NCI-H345 treated with DMSO at 0.1 percent for 48 hours (cell line): ENCODE measurements around the gene KRT6B.
"Not testable (repeated sequence)": the region's sequence is repeated elsewhere in the genome, so short reads cannot be mapped to it uniquely, and the experiment has no call there.

Experiments used
- DNase-seq: peaks from one replicate; lab custom pipeline; 2025; ENCODE audit not compliant: unreplicated experiment; lab: John Stamatoyannopoulos, UW

The KRT6B gene

DNA sequence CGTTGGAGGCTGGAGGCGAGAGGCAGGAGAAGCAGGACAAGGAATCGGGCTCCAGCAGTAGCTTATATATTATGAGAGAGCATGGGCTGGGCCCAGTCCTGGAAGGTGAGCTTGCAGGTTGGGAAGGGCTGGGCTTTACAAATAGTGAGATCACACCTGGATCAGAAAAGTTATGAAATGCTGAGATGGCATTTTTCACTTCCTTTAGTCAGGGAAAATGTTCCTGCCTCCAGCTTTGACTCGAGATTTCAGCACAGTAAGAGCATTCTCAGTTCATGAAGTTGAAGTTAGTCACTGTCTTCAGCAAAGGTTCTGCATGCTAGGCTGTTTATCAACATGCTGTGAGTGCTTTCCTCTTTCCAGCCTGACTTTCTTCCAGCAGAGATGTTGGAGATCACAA lies 21.8 kb upstream of the KRT6B start, which contains the start of gene KRT6C:
TSS of gene KRT6C (minus strand) at position 38 of the 400 bp plus-strand sequence. CDS start 68 bp downstream, outside the sequence.
- DNase-seq = no peak

DNA sequence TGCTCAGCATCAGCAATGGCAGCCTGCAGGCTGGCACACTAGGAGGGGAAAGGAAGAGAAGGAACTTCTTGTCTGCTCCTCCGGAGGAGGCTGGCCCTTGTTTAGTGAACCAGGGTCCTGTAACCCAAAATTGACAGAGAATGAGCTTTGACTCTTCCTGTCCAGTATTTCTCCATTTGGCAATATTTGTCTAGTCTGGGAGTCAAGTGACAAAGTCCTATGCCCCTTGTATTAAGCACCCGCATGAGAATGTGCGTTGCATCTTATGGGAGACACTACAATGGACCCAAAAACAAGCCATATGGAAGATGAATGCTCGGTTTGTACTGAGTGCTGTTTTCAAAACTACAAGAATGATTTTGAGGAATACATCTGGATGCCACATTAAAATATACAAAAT lies 17.9 kb upstream of the KRT6B start:
- DNase-seq = no peak

DNA sequence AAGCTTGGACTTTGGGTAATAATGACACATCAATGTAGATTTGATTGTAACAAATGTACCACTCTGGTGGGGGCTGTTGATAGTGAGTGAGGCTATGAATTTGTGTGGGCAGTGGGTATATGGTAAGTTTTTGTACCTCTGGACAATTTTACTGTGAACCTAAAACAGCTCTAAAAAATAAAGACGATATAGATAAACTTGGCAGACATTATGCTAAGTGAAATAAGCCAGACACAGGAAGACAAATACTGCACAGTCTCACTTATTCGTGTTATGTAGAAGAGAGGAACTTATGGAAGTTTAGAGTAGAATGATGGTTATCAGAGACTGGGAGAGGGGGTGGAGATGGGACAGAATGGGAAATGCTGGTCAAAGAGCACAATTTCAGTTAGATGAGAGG lies 13.0 kb upstream of the KRT6B start:
- DNase-seq = no peak

DNA sequence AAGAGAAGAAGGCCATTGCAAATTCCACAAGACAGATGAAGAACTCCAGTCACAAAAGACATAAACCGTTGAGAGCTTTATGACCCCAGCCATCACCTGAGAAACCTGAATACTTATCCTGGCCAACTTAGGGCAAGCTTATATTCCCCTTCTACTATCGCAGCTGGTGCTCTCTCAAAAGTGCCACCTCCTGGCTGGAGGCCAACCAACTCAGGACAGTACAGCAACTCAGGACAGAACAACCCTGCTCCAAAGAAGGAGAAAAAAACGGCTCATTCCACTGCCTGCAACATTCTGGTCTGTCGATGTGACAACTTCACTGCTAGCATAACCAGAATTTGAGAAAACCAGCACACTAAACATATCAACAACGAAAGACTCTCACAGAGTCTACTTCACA lies 9.7 kb upstream of the KRT6B start:
- no peak for DNase-seq

DNA sequence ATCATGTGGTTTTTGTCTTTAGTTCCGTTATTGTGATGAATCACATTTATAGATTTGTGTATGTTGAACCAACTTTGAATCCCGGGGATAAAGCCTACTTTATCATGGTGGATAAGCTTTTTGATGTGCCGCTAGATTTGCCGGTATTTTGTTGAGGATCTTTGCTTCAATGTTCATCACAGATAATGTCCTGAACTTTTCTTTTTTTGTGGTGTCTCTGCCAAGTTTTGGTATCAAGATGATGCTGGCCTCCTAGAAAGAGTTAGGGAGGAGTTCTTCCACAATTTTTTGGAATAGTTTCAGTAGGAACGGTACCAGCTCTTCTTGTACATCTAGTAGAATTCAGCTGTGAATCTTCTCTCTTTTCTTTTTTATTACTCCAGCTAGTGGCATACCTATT lies 6.9 kb upstream of the KRT6B start:
- DNase-seq = no peak

DNA sequence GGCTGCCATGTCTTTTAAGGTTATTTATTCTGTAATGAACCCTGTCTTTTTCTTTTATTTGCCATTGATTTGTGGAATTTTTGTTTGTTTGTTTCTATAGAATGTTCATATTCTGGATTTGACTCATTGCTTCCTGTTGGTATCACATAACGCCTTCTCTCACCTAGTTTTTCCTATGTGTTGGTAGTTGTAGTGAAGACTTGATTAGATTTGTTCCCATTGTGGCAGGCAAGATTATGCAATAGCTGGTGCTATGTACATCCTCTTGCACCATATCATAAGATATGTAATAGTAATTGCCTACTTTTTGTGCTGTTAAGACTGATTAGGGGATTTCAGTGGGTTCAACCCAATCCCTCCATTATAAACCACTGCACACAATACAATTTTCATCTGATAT lies 3.9 kb upstream of the KRT6B start:
- no peak for DNase-seq

DNA sequence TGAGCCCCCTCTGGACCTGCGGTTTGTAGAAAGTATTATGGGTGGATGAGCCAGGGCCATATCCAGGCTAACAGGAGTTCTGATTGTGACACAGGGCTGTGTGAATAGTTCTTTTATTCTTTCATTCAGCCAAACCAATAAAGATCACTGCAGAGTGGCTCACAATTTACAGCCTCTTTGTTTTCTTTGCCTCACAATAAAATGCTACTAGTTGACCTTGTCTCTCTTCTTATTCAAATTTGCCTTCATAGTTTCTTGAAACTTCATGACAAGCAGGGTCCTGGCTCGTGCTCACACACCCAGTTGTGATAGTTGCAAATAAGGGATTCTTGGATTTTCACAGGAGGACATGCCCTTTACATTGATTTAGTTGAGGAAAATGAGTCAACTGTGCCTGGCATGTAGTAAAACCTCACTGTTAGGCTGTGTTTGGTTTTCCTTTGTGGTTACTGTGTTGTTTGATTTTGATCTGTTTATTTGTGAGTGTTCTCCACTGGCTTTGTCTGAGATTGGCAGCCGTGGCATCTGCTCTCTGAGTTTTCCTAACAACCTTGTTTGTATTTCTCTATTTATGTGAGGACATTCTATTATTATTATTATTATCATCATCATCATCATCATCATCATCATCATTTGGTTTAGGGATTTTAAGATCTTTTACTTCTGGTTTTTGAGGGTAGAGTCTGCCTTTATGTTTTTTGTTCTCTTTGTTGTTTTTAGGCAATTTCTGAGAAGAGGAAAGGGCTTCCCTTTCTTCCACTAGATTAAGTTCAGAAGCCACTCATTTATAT lies 2.7 kb upstream of the KRT6B start:
- peak; percentile 20 for DNase-seq

DNA sequence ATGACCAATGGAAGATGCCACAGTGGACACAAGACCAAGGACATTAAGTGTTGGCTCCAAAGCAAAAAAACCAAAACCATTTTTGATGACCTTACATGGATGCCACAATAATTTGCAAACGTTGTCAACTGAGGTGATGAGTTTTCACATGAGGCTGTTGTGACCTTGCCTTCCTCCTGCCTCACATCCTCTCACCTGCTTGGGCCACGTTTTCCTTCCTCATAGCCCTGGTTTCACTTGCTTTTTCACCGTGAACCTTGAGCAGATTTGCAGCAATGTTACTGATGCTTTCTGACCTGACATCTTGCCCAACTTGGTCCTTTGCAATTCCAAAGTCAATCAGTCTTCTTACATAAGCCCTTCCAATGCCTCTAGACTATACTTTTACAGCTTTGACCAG lies 3.7 kb downstream of the KRT6B start:
- no peak for DNase-seq

DNA sequence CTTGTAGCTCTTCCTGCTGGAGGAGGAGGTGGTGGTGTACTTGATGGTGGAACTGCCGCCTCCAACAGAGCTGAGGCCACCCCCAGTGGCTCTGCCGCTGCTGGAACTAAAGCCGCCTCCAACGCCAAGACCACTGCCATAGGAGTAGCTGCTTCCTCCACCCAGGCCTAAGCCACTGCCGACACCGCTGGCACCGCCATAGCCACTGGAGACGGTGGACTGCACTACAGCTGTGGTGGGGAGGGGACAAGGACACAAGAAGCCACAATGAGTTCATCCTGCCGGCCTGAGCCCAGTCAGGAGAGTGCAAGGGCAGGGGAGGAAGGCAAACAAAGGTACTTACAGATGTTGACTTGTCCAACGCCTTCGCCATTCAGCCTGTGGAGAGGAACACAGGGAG lies 4.8 kb downstream of the KRT6B start:
- DNase-seq = not testable (repeated sequence)

DNA sequence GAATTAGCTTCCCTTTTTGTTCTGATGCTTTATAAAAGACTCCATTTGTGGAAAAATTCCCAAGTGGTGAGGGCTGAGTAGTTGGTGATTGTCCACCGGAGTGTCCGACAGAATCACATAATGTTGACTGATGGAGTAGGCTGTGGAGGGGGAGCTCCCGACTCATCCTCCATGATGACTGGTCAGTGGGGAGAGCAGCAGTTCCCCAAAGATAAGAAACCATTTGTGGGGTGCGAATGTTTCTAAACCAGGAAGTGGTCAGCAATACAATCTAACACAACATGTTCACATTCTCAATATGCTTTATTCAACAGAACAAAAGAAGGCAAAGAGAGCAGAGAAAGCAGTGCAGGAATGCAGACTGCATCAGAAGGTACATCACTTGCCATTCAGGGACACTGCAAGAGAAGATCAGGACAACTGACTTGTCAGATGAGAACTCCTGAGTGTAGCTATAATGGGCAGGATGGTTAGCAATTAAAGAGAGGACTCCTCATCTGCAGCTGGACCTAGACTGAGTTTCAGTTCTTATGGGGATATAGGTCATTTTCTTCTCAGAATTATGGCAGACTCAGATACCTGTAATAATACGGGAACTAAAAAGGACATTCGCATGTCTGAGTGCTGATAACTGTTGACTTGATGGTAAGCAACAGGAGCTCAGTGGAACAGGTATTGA lies 5.4 kb downstream of the KRT6B start:
- DNase-seq = no peak

DNA sequence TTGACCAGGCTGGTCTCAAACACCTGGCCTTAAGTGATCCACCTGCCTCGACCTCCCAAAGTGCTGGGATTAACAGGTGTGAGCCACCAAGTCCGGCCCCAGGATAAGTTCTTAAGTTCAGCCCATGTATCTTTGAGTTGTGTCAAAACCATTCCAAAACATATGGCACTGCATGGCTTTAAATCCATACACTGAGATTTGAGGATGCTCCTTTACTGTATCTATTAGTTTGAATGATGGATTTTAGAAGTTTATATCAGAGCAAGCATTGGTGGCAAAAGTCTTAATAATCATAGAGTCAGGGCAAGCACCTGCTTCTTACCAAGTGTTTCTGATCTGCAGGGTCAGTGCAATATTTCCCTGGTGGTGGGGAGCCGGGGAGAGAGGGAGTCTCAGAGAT lies 6.1 kb downstream of the KRT6B start:
- no peak for DNase-seq

DNA sequence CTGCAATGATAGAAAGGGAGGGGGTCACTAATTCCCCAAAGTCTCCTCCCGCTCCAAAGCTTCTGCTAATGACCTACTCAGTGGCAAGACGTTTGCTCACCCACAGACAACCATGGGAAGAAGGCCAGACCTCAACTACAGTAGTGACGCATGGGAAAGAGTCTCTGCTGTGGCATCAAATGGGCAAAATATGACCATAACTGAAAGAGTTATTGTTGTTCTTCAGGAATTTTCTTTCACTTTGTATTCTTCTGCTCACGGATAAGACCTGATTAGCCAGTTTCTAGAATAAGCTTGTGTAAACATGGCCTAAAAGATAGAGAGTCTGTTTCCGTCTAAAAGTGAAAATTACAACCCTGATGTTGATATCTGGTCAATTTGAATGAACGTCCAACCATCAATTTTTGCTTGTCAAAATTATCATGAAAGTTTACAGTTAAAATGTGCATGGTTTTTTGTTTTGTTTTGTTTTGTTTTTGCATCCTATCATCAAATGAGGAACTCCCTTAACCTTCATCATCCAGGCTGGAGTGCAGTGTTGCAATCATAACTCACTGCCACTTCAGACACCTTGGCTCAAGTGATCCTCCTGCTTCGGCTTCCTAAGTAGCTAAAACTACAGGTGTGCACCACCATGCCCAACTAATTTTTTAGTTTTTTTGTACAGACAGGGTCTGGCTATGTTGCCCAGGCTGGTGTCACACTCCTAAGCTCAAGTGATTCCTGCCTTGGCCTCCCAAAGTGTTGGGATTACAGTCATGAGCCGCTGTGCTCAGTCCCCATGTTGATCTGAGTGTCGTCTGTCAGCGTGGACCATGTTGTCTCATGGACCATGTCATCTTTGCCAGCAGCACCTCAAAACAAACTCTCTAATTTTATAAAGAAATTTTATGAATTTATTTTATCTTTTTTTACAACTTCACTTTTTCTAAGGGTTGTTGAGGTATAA lies 7.0 kb downstream of the KRT6B start:
- no peak for DNase-seq

DNA sequence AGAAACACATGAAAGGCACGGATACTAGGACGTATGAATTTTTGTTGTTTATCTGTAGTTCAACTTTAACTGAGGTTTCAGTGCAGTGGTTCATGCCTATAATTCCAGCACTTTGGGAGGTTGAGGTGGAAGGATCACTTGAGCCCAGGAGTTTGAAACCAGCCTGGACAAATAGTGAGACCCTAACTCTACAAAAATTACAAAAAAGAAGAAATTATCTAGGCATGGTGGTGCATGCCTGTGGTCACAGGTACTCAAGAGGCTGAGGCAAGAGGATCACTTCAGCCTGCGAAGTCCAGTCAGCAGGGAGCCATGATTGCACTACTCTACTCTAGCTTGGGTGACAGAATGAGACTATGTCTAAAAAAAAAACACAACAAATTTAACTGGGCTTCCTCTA lies 8.0 kb downstream of the KRT6B start:
- no peak for DNase-seq

DNA sequence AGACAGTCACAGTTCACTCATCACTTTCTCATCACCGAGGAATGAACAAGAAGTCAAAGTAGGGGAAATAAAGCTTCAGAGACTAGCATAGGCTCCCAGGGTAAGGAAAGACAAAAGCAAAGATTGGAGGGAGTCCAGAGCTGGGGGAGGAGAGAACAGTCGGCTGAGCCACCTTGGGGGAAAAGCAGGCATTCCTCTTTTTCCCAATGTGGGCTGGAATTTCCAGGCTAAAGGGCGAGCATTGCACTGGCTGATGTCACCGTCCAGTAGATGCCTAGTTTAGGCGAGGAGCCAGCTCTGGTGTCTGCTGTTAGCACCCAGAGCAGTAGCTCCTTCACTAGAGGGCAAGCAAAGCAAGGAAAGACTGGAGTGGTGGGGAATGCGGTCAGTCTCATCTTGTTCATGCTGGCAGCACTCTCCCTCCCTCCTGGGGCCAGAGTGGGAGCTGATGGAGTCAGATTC lies 9.3 kb downstream of the KRT6B start:
- DNase-seq = no peak

DNA sequence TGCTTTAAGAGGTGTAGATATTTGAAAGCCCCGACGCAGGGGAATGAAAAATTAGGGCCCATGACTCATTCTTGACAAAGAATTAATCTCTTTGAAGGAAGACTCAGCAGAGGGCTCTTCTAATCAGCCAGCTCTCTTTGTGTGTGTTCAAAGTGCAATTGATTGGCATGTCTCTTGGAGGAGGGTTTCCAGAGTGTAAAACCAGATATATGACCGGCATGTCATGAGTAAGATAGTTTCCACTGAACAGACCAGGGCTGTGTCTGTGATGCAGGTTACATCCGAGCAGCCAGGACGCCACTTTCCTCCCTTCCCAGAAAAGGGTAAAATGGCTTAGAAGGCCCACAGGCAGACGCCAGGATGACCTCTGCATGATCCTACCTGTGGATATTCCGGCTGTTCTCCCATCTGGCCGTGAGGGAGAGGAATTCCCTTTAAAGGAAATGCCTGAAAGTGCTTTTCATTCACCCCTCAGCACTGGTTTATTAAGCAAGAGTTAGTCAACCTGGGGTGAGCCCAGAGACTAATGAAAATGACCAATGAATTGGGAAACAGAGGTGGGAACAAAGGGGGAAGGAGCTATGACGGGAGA lies 10.5 kb downstream of the KRT6B start:
- no peak for DNase-seq

DNA sequence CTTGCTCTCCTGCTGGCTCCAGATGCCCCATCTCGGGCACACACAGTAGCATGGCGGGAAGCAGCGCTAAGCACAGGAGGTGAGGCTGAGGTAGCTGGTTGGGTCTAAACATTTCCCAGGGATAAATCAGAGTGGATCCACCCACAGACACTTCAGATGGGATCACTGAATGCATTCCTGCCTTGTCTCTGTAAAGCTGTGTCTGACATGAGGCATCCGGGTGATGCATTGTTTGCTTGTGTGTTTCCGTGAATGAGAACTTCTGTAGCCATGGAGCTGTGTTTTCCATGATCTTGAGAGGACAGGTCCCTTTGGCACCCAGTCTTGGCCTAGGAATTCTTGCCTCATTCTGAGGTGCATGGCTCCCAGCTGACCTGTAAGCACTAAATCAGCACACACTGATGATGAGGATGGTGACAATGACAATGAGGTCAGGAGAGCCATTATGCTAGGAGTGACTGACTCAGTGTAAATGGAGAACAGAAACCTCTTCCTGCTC lies 11.1 kb downstream of the KRT6B start:
- DNase-seq = no peak

DNA sequence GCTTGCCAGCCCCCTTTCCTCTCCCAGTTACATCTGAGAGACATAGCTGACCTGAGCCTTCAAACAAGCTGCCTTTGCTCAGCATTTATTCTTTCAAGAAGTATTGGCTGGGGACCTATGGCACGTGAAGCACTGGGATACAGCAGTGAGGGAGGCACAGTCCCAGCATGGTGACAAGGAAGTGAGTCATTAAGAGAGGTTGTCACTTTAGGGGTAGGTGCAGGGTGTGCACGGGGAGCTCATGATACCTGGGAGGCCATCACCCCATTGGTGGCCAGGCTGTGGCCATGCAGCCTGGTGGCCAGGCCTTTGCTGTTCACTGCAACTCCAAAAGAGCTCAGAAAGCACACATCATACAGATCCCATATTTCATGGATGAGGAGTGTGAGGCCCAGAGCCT lies 12.1 kb downstream of the KRT6B start:
- DNase-seq = no peak

DNA sequence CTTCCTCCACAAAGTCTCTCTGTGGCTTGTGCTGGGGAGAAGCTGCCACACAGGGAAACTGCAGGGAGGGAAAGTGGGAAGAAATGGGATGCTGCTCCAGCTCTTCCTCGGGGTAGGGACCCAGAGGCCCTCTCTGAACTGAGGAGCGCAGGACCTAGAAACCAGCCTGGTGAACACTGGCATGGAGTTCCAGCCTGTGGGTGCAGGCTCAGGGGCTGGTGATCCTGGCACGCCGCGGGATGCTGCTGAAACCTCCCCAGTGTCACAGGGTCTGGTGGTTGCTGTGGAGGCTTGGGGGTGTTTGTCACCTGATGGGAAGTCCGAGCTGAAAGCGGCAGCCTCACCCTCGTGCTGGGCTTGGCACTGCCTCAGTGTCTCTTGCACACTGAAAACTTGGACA lies 12.5 kb downstream of the KRT6B start:
- no peak for DNase-seq

DNA sequence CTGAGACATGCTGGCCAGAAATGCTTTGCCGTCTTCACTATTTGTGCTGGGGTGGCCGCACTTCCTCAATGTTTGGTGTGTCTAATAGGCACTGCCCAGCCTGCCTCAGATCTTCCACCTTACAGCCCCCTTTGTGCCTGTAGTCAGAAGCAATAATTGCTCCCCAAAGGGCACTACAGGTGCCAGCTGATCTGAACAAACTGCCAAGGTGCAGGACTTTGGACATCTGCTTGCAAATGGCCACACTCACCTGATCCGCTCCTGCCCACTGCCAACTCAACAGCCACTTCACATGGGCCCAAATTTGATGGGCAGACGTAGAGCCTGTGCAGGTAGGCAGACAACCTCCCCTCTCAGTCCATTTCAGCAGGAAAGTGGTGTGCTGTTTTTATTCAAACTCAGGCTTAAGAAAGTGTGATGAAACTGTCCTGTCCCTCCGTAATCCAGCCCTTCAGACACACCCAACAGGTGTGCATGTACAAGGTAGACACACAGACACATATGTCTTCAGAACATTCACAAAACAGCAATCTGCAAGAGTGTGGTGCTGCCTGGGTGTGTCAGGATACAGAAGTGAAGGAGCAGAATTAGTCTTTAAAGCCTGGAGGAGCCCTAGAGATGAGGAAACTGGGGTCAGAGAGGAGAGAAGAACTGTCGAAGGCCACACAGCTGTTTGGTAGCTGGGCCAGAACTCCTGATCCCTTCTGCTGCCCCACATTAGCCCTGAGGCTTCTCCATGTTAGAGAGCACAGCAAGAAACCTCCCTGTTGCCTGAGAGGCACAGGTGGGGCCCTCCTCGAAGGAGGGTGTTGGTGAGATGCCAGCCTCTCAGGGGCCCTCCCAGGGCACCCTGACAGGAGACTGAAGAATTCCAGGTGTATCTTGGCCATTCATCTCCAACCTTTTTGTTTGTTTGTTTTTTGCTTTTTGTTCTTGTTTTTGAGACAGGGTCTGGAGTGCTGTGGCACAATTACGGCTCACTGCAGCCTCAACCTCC lies 13.3 kb downstream of the KRT6B start:
- no peak for DNase-seq

DNA sequence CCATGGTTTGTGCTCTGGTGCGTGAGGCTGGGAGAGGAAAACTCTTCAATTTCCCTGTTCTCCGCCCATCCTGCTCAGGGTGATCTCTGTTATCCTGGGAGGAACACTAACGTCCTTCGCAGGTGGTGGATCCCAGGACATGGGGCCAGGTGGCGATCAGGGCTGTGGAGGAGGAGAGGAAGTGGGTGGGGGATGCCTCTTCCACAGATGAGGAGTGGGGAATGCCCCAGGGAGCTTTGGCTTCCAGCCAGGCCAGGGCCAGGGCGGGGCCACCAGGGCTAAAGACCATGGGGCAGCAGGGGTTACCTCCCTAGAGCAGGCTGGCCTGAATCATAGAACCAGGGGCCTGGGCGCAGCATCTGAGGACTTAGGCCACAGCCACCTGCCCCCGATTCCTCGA lies 14.4 kb downstream of the KRT6B start:
- no peak for DNase-seq
